ENCODE measurements around the gene ALOX12.
A peak's percentile ranks its signal among the peaks of the same experiment; 100 is the strongest.

Gene ALOX12

DNA sequence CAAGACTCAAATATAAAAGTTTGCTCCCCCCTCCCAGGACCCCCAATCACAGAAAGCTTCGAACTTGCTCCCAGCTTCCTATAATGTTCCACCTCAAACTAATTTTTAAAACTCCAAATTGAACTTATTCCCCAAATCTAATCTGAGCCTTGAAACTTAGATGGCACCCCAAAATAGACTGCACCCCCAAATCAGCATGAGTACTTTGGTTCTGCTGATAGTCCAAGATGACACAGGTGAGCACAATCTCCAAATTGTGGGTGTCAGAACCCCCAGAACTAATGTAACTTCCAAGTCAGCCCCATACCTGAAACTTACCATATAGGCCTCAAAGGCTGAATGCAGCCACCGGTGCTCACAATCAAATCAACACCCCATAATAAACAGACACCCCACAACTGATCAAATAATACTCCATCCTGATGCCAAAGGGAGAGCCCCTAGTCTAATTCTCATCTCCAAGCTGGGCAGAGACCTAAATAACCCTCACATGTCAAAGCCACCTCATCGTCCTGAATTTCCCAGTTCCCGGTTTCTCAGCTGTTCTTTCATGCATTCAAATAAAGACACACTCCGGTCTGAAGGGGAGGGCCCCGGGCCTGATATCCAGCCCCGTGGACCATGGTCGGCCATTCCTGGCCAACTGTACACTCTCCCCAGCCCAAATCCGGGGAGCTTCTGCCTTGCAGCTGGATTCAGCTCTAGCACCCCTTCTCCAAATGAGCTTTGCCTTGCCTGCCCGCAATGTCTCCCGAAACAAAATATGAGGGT, 25.2 kb downstream of the ALOX12 start:
- Histone ChIP-seq H2BK5ac (ENCODE audit: low read length) (no peak overlapping the region), H3K4me2 (ENCODE audit: insufficient read depth, low read length, poor library complexity, severe bottlenecking) (no peak overlapping the region), H2AK5ac (ENCODE audit: low read depth, low read length) (no peak overlapping the region), H4K8ac (ENCODE audit: low read depth, low read length) (no peak overlapping the region), H3K36me3 (replicated peaks in 1 of 2; ENCODE audit: control insufficient read depth in 2 of 2, insufficient read depth in 2 of 2, low read length in 2 of 2) (peaks cover 5 to 13% of the 10 kb centered on the region in 2 donors), H3K79me1 (ENCODE audit: low read depth, low read length) (peaks cover 1% of the 10 kb centered on the region), H3K14ac (ENCODE audit: low read length) (no peak overlapping the region), H2AFZ (ENCODE audit: low read length) (peak overlapping the region; percentile 97), H3K4me1 (ENCODE audit: control insufficient read depth in 2 of 2, insufficient read depth in 1 of 2, low read depth in 1 of 2, low read length in 2 of 2) (peaks cover 6 to 23% of the 10 kb centered on the region in 2 donors), H3K4me3 (ENCODE audit: low read length in 2 of 2) (no peak overlapping the region), H3K9ac (ENCODE audit: low read depth, low read length, poor library complexity) (no peak overlapping the region), H3K4ac (ENCODE audit: low read length) (no peak overlapping the region), H4K91ac (ENCODE audit: low read depth, low read length, poor library complexity) (no peak overlapping the region), H3K27me3 (ENCODE audit: control insufficient read depth in 3 of 3, insufficient read depth in 3 of 3, low read depth in 1 of 3, low read length in 3 of 3) (peaks cover 13 to 47% (median 35%) of the 10 kb centered on the region in 3 experiments), H3K18ac (ENCODE audit: low read length) (no peak overlapping the region), H2BK15ac (ENCODE audit: low read length) (no peak overlapping the region), H2BK12ac (ENCODE audit: low read length) (no peak overlapping the region), H3K27ac (replicated peaks; ENCODE audit: low read length) (no peak overlapping the region), H2BK120ac (ENCODE audit: low read depth, low read length) (no peak overlapping the region), H3K23ac (ENCODE audit: low read depth, low read length, poor library complexity) (no peak overlapping the region), H3K9me3 (replicated peaks in 1 of 2; ENCODE audit: control insufficient read depth in 2 of 2, insufficient read depth in 1 of 2, low read depth in 1 of 2, low read length in 2 of 2) (peaks cover 0 to 8% of the 10 kb centered on the region in 2 donors)
- WGBS, 2 donors (ENCODE audit: extremely low coverage in 2 of 2, insufficient read length in 2 of 2, insufficient replicate concordance in 1 of 2) = no CpG with 5 or more reads among the region's 11 CpGs
- DNase-seq (ENCODE audit: low spot score) = no peak

- no peak overlapping the region for H2BK5ac ChIP-seq (ENCODE audit: low read length)
- H3K27me3 ChIP-seq (ENCODE audit: control insufficient read depth in 3 of 3, insufficient read depth in 3 of 3, low read depth in 1 of 3, low read length in 3 of 3) = peaks cover 13 to 51% (median 35%) of the 10 kb centered on the region in 3 experiments
- WGBS, 2 donors (ENCODE audit: extremely low coverage in 2 of 2, insufficient read length in 2 of 2, insufficient replicate concordance in 1 of 2) = no CpG with 5 or more reads among the region's 53 CpGs
- no peak overlapping the region for H3K14ac ChIP-seq (ENCODE audit: low read length)
- H4K91ac ChIP-seq (ENCODE audit: low read depth, low read length, poor library complexity) = no peak overlapping the region
- peaks cover 6 to 12% of the 10 kb centered on the region in 2 donors for H3K4me1 ChIP-seq (ENCODE audit: control insufficient read depth in 2 of 2, insufficient read depth in 1 of 2, low read depth in 1 of 2, low read length in 2 of 2)
- no peak overlapping the region for H3K9ac ChIP-seq (ENCODE audit: low read depth, low read length, poor library complexity)
- no peak for DNase-seq (ENCODE audit: low spot score)
- H3K4me3 ChIP-seq (ENCODE audit: low read length in 2 of 2) = peak overlapping the region; percentile 27 to 62
- H3K4ac ChIP-seq (ENCODE audit: low read length) = no peak overlapping the region
- peaks cover 1% of the 10 kb centered on the region for H3K79me1 ChIP-seq (ENCODE audit: low read depth, low read length)
- H2AK5ac ChIP-seq (ENCODE audit: low read depth, low read length) = peak overlapping the region; percentile 94
- peaks cover 2 to 5% of the 10 kb centered on the region in 2 donors for H3K36me3 ChIP-seq (replicated peaks in 1 of 2; ENCODE audit: control insufficient read depth in 2 of 2, insufficient read depth in 2 of 2, low read length in 2 of 2)
- H2AFZ ChIP-seq (ENCODE audit: low read length) = peak overlapping the region; percentile 97
- peak overlapping the region; percentile 65 for H3K23ac ChIP-seq (ENCODE audit: low read depth, low read length, poor library complexity)
- H3K27ac ChIP-seq (replicated peaks; ENCODE audit: low read length) = no peak overlapping the region
- peak overlapping the region; percentile 89 for H3K18ac ChIP-seq (ENCODE audit: low read length)
- H4K8ac ChIP-seq (ENCODE audit: low read depth, low read length) = no peak overlapping the region
- H2BK12ac ChIP-seq (ENCODE audit: low read length) = no peak overlapping the region
- H3K9me3 ChIP-seq (replicated peaks in 1 of 2; ENCODE audit: control insufficient read depth in 2 of 2, insufficient read depth in 1 of 2, low read depth in 1 of 2, low read length in 2 of 2) = peaks cover 0 to 8% of the 10 kb centered on the region in 2 donors
- H2BK120ac ChIP-seq (ENCODE audit: low read depth, low read length) = peak overlapping the region; percentile 31
- peak overlapping the region; percentile 17 for H2BK15ac ChIP-seq (ENCODE audit: low read length)
- H3K4me2 ChIP-seq (ENCODE audit: insufficient read depth, low read length, poor library complexity, severe bottlenecking) = peak overlapping the region; percentile 61
Measured at GRCh38 chr17:7021993-7022778, 26.3 kb downstream of the ALOX12 start.

- Histone ChIP-seq H4K8ac (ENCODE audit: low read depth, low read length) (no peak within 1 kb of the TSS), H2BK15ac (ENCODE audit: low read length) (peak within 1 kb of the TSS; percentile 21), H3K4me1 (ENCODE audit: control insufficient read depth in 2 of 2, insufficient read depth in 1 of 2, low read depth in 1 of 2, low read length in 2 of 2) (peaks cover 6 to 10% of the 10 kb centered on the region in 2 donors), H3K79me1 (ENCODE audit: low read depth, low read length) (peaks cover 1% of the 10 kb centered on the region), H4K91ac (ENCODE audit: low read depth, low read length, poor library complexity) (no peak within 1 kb of the TSS), H3K36me3 (replicated peaks in 1 of 2; ENCODE audit: control insufficient read depth in 2 of 2, insufficient read depth in 2 of 2, low read length in 2 of 2) (no peaks in the 10 kb centered on the region), H2BK5ac (ENCODE audit: low read length) (no peak within 1 kb of the TSS), H3K4ac (ENCODE audit: low read length) (peak within 1 kb of the TSS; percentile 38), H2BK12ac (ENCODE audit: low read length) (peak within 1 kb of the TSS; percentile 8), H2BK120ac (ENCODE audit: low read depth, low read length) (peak within 1 kb of the TSS; percentile 31), H3K4me2 (ENCODE audit: insufficient read depth, low read length, poor library complexity, severe bottlenecking) (peak within 1 kb of the TSS; percentile 61), H3K4me3 (ENCODE audit: low read length in 2 of 2) (peak within 1 kb of the TSS; percentile 27 to 62), H3K9me3 (replicated peaks in 1 of 2; ENCODE audit: control insufficient read depth in 2 of 2, insufficient read depth in 1 of 2, low read depth in 1 of 2, low read length in 2 of 2) (peaks cover 0 to 8% of the 10 kb centered on the region in 2 donors), H2AK5ac (ENCODE audit: low read depth, low read length) (peak within 1 kb of the TSS; percentile 94), H3K14ac (ENCODE audit: low read length) (no peak within 1 kb of the TSS), H2AFZ (ENCODE audit: low read length) (peak within 1 kb of the TSS; percentile 97), H3K18ac (ENCODE audit: low read length) (peak within 1 kb of the TSS; percentile 91), H3K27me3 (ENCODE audit: control insufficient read depth in 3 of 3, insufficient read depth in 3 of 3, low read depth in 1 of 3, low read length in 3 of 3) (peaks cover 13 to 55% (median 35%) of the 10 kb centered on the region in 3 experiments), H3K27ac (replicated peaks; ENCODE audit: low read length) (no peak within 1 kb of the TSS), H3K9ac (ENCODE audit: low read depth, low read length, poor library complexity) (peak within 1 kb of the TSS; percentile 72), H3K23ac (ENCODE audit: low read depth, low read length, poor library complexity) (peak within 1 kb of the TSS; percentile 65)
- WGBS, 2 donors (ENCODE audit: extremely low coverage in 2 of 2, insufficient read length in 2 of 2, insufficient replicate concordance in 1 of 2) = no CpG with 5 or more reads among the region's 47 CpGs
- no peak for DNase-seq (ENCODE audit: low spot score)
Measured at GRCh38 chr17:7022781-7023571, 27.1 kb downstream of the ALOX12 start, which contains the start of gene BCL6B. Gene BCL6B (plus strand): TSS chr17:7023050. CDS start chr17:7023672, 622 bp downstream.
